Adipocyte (in vitro differentiated cells): ENCODE results near the gene RUNDC3A.

Experiments
- DNase-seq: peaks from one replicate; pipeline ENCODE4 v3.0.0-alpha.2; 2015; ENCODE audit warnings: low read depth
- H3K27me3 ChIP-seq: replicated peaks from 2 replicates; pipeline ENCODE4 v1.7.0; 2013; ENCODE audit warnings: mild to moderate bottlenecking, low read length, moderate library complexity; ENCODE audit not compliant: control insufficient read depth, insufficient read depth
- H3K36me3 ChIP-seq: 2 replicates; pipeline ENCODE4 v1.7.0; 2013; ENCODE audit warnings: low read length, mild to moderate bottlenecking, moderate library complexity; ENCODE audit not compliant: control insufficient read depth, insufficient read depth, severe bottlenecking
- H3K4me1 ChIP-seq: 2 replicates; pipeline ENCODE4 v1.7.0; 2013; ENCODE audit warnings: mild to moderate bottlenecking, low read length, moderate library complexity; ENCODE audit not compliant: control insufficient read depth, insufficient read depth
- H3K4me3 ChIP-seq: 2 replicates; pipeline ENCODE4 v1.7.0; 2013; ENCODE audit warnings: mild to moderate bottlenecking, low read length, moderate library complexity
- H3K9ac ChIP-seq: 2 replicates; pipeline ENCODE4 v1.7.0; 2013; ENCODE audit warnings: mild to moderate bottlenecking, low read length, moderate library complexity
- H3K9me3 ChIP-seq: 2 replicates; pipeline ENCODE4 v1.7.0; 2013; ENCODE audit warnings: mild to moderate bottlenecking, low read length, moderate library complexity; ENCODE audit not compliant: control insufficient read depth

Gene RUNDC3A

GRCh38 chr17:44272321-44272951 is 36.0 kb upstream of the RUNDC3A start:
- no peak overlapping the region for H3K4me3 ChIP-seq
- H3K9ac ChIP-seq, result no peak overlapping the region
- H3K4me1 ChIP-seq, result peaks cover 4% of the 10 kb centered on the region
- no peaks in the 10 kb centered on the region for H3K36me3 ChIP-seq
- no peaks in the 10 kb centered on the region for H3K9me3 ChIP-seq
- DNase-seq, result no peak
- H3K27me3 ChIP-seq, result peaks cover 30% of the 10 kb centered on the region

GRCh38 chr17:44272954-44273353 is 35.4 kb upstream of the RUNDC3A start:
- no peak for DNase-seq
- H3K27me3 ChIP-seq, result peaks cover 30% of the 10 kb centered on the region
- H3K4me3 ChIP-seq, result no peak overlapping the region

GRCh38 chr17:44273607-44274006 is 34.8 kb upstream of the RUNDC3A start:
- Histone ChIP-seq H3K9me3 (no peaks in the 10 kb centered on the region), H3K4me3 (no peak overlapping the region), H3K4me1 (peaks cover 4% of the 10 kb centered on the region), H3K36me3 (no peaks in the 10 kb centered on the region), H3K9ac (no peak overlapping the region), H3K27me3 (peaks cover 27% of the 10 kb centered on the region)
- DNase-seq, result no peak

More at GRCh38 chr17:44272954-44273353, 35.4 kb upstream of the RUNDC3A start:
- no peak overlapping the region for H3K9ac ChIP-seq
- H3K9me3 ChIP-seq, result no peaks in the 10 kb centered on the region
- H3K4me1 ChIP-seq, result peaks cover 4% of the 10 kb centered on the region
- H3K36me3 ChIP-seq, result no peaks in the 10 kb centered on the region

- Histone ChIP-seq H3K4me1 (peaks cover 10% of the 10 kb centered on the region), H3K9me3 (no peaks in the 10 kb centered on the region), H3K9ac (no peak overlapping the region), H3K4me3 (no peak overlapping the region), H3K27me3 (peaks cover 8% of the 10 kb centered on the region), H3K36me3 (no peaks in the 10 kb centered on the region)
- DNase-seq, result no peak
Observed at GRCh38 chr17:44277976-44278375, 30.4 kb upstream of the RUNDC3A start.

- no peak for DNase-seq
- Histone ChIP-seq H3K4me3 (no peak overlapping the region), H3K4me1 (peaks cover 10% of the 10 kb centered on the region), H3K9ac (no peak overlapping the region), H3K27me3 (peaks cover 3% of the 10 kb centered on the region), H3K36me3 (no peaks in the 10 kb centered on the region), H3K9me3 (no peaks in the 10 kb centered on the region)
Observed at GRCh38 chr17:44279346-44279665, 29.1 kb upstream of the RUNDC3A start.

GRCh38 chr17:44279666-44280391 is 28.6 kb upstream of the RUNDC3A start:
- peak; percentile 19 for DNase-seq
- Histone ChIP-seq H3K4me3 (no peak overlapping the region), H3K4me1 (peaks cover 10% of the 10 kb centered on the region), H3K9ac (no peak overlapping the region), H3K9me3 (no peaks in the 10 kb centered on the region), H3K36me3 (no peaks in the 10 kb centered on the region), H3K27me3 (peaks cover under 1% of the 10 kb centered on the region)

GRCh38 chr17:44280392-44280937 is 27.9 kb upstream of the RUNDC3A start:
- Histone ChIP-seq H3K9ac (no peak overlapping the region), H3K9me3 (no peaks in the 10 kb centered on the region), H3K4me3 (no peak overlapping the region), H3K36me3 (no peaks in the 10 kb centered on the region), H3K4me1 (peaks cover 10% of the 10 kb centered on the region), H3K27me3 (peaks cover 6% of the 10 kb centered on the region)
- no peak for DNase-seq

- H3K4me1 ChIP-seq, result peaks cover 10% of the 10 kb centered on the region
- no peak overlapping the region for H3K9ac ChIP-seq
- H3K27me3 ChIP-seq, result peaks cover 6% of the 10 kb centered on the region
- DNase-seq, result no peak
- no peaks in the 10 kb centered on the region for H3K36me3 ChIP-seq
- no peaks in the 10 kb centered on the region for H3K9me3 ChIP-seq
- H3K4me3 ChIP-seq, result no peak overlapping the region
Observed at GRCh38 chr17:44281570-44281969, 26.8 kb upstream of the RUNDC3A start.

- peaks cover 10% of the 10 kb centered on the region for H3K4me1 ChIP-seq
- DNase-seq, result no peak
- no peak overlapping the region for H3K4me3 ChIP-seq
- peaks cover 6% of the 10 kb centered on the region for H3K27me3 ChIP-seq
- no peaks in the 10 kb centered on the region for H3K36me3 ChIP-seq
- no peak overlapping the region for H3K9ac ChIP-seq
- H3K9me3 ChIP-seq, result no peaks in the 10 kb centered on the region
Observed at GRCh38 chr17:44282264-44282663, 26.1 kb upstream of the RUNDC3A start.

GRCh38 chr17:44283344-44284023 is 24.9 kb upstream of the RUNDC3A start:
- DNase-seq, result no peak
- no peaks in the 10 kb centered on the region for H3K36me3 ChIP-seq
- peaks cover 14% of the 10 kb centered on the region for H3K27me3 ChIP-seq
- H3K4me3 ChIP-seq, result no peak overlapping the region
- H3K4me1 ChIP-seq, result peaks cover 10% of the 10 kb centered on the region
- H3K9ac ChIP-seq, result no peak overlapping the region
- H3K9me3 ChIP-seq, result no peaks in the 10 kb centered on the region

- no peaks in the 10 kb centered on the region for H3K36me3 ChIP-seq
- peaks cover 10% of the 10 kb centered on the region for H3K4me1 ChIP-seq
Observed at GRCh38 chr17:44284024-44284400, 24.4 kb upstream of the RUNDC3A start.

More at GRCh38 chr17:44284024-44284400, 24.4 kb upstream of the RUNDC3A start:
- Histone ChIP-seq H3K4me3 (no peak overlapping the region), H3K27me3 (peaks cover 16% of the 10 kb centered on the region), H3K9me3 (no peaks in the 10 kb centered on the region), H3K9ac (no peak overlapping the region)
- no peak for DNase-seq
